ENCODE data around the gene BAG2.
A peak's percentile ranks its signal among the peaks of the same experiment; 100 is the strongest.

The BAG2 gene

DNA sequence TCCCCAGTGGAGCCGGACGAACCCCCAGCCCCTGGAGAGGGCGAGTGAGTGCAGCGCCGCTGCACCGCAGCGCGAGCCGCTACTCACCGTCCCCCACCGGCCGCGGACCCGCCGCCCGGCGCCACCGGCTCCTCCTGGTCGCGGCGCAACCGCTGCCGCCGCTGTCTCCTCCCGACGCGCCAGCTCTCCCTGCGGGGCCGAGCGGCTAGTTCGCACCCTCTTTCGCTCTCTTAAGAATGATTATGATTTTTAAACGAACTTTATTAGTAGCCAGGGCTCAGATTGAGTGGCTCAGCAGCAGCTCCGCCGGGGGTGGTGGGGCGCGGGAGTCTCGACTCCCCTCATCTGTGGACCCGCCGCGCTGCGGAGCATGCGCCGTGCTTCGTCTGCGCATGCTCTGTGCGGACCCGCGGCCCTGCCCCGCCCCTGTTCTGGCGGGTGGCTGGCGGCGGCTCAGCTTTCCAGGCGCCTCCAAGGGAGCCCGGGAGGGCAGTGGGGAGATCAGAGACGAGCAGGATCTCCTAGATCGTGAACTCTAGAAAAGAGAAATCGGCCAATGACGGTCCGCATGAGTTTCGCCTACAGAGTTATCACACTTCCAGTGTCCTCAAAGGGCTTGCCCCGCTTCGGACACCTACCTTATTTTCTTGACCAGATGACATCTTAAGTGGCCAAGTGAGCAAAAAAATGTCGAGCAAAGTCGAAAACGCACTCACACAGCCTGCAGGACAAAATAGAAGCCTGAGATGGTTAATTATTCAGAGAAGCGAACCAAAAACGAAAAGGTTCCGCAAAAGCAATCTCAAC is 50.0 kb downstream of the BAG2 start, which contains the start of gene RAB23:
TSS of gene RAB23 (minus strand) at position 372 of the 807 bp plus-strand sequence. CDS start 11,927 bp downstream, outside the sequence.
- Histone ChIP-seq H3K4me1 (ENCODE audit: insufficient read depth, low read length) (peaks cover 13% of the 10 kb centered on the region; the same call in 1 of the 2 replicates), H3K9me3 (ENCODE audit: control insufficient read depth, insufficient read depth, low read length) (no peaks in the 10 kb centered on the region), H3K36me3 (ENCODE audit: insufficient read depth, low read length) (no peaks in the 10 kb centered on the region), H3K9ac (ENCODE audit: low read depth, low read length) (peak within 1 kb of the TSS; percentile 96)

DNA sequence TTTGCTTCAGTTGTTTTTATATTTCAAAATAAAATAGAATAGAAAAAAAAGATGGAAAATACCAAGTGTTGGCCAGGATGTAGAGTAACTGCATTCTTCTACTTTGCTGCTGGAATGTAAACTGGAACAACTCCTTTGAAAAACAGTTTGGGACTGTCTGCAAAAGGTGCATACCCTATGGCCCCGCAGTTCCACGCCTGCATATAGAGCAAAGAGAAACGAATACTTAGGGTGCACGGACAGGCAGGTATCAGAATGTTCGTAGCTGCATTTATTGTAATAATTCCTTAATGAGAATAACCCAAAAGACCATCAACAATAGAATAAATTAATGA is 50.6 kb downstream of the BAG2 start:
- peak overlapping the region; percentile 96; the same call in 1 of the 2 replicates for H3K9ac ChIP-seq (ENCODE audit: low read depth, low read length)
- peaks cover 13% of the 10 kb centered on the region; the same call in 1 of the 2 replicates for H3K4me1 ChIP-seq (ENCODE audit: insufficient read depth, low read length)
- H3K9me3 ChIP-seq (ENCODE audit: control insufficient read depth, insufficient read depth, low read length): no peaks in the 10 kb centered on the region
- no peaks in the 10 kb centered on the region for H3K36me3 ChIP-seq (ENCODE audit: insufficient read depth, low read length)

DNA sequence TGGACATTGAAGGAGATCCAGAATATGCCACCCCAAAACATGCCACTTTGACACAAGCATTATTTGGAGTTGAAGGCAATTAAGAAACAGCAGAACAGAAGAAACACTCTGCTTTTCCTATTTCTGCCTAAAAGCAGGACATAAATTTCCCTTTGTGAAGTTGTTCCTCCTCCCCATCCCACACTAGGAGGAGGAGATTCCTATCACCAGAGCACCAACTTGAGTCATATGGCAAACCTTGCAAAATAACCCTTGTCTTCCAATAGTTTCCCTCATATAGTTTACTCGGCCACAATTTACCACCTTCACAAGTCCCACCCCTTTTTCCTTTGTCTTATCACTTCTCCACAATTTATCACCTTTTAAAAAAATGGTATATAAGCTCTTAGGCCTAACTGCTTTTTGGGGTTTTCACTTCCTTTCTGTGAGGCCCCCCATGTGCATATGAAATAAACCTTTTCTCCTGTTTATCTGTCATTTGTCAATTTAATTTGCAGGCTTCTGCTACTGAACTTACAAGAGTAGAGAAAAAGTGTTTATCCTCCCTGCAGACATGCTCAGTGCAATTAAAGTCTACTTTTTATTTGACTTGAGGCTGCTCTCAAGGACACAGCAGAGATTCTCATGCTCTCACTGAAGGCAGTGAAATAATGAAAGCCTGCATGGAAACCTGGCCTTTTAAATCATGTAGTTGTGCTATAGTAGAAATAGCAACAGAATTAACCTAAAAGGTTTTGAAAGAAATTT is 52.8 kb downstream of the BAG2 start:
- peaks cover 13% of the 10 kb centered on the region; the same call in 1 of the 2 replicates for H3K4me1 ChIP-seq (ENCODE audit: insufficient read depth, low read length)
- no peaks in the 10 kb centered on the region for H3K9me3 ChIP-seq (ENCODE audit: control insufficient read depth, insufficient read depth, low read length)
- H3K36me3 ChIP-seq (ENCODE audit: insufficient read depth, low read length): no peaks in the 10 kb centered on the region
- no peak overlapping the region for H3K9ac ChIP-seq (ENCODE audit: low read depth, low read length)

DNA sequence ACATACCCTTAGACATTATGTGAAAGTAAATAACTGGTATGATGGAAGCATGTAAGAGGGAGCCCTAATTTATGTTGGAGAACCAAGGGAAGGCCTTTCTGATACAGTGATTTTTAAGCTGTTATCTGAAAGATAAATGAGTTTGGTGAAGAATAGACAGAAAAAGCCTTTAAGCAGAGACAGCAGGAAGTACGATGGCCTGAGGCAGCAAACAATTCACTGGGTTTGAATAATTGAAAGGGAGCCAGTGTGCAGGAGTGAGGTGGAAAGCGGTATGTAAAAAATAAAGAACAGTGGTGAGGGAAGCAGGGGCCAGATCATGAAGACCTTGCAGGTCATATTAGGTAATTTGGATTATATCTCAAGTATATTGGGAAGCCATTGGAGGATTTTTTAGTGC is 54.1 kb downstream of the BAG2 start:
- Histone ChIP-seq H3K9me3 (ENCODE audit: control insufficient read depth, insufficient read depth, low read length) (no peaks in the 10 kb centered on the region), H3K36me3 (ENCODE audit: insufficient read depth, low read length) (no peaks in the 10 kb centered on the region), H3K9ac (ENCODE audit: low read depth, low read length) (no peak overlapping the region), H3K4me1 (ENCODE audit: insufficient read depth, low read length) (peaks cover 13% of the 10 kb centered on the region; the same call in 1 of the 2 replicates)
